ENCODE data around the gene KRT5.

DNA sequence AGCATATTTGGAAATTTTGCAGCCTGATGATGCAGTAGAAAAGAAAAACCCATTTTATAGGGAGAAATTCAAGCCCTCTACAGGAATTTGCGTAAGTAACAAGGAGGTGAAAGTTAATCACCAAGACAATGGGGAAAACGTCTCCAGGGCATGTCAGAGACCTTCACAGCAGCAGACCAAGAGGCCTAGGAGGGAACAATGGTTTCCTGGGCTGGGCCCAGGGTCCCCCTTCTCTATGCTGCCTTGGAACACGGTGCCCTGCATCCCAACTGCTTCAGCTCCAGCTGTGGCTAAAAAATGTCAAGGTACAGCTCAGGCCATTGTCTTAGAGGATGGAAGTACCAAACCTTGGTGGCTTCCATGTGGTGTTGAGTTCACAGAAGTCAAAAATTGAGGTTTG lies 40.1 kb downstream of the KRT5 start:
- TF ChIP-seq, protein P1, sequence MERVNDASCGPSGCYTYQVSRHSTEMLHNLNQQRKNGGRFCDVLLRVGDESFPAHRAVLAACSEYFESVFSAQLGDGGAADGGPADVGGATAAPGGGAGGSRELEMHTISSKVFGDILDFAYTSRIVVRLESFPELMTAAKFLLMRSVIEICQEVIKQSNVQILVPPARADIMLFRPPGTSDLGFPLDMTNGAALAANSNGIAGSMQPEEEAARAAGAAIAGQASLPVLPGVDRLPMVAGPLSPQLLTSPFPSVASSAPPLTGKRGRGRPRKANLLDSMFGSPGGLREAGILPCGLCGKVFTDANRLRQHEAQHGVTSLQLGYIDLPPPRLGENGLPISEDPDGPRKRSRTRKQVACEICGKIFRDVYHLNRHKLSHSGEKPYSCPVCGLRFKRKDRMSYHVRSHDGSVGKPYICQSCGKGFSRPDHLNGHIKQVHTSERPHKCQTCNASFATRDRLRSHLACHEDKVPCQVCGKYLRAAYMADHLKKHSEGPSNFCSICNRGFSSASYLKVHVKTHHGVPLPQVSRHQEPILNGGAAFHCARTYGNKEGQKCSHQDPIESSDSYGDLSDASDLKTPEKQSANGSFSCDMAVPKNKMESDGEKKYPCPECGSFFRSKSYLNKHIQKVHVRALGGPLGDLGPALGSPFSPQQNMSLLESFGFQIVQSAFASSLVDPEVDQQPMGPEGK (CRISPR knock-in tag; IDR thresholded peaks at IDR 0.05; ENCODE audit: borderline replicate concordance), result no peak
- no peak for TF ChIP-seq ESRRG (CRISPR knock-in tag; IDR thresholded peaks at IDR 0.05)
- TF ChIP-seq OSR1 (CRISPR knock-in tag; IDR thresholded peaks at IDR 0.05), result no peak
- TF ChIP-seq TCF4 (CRISPR knock-in tag; IDR thresholded peaks at IDR 0.05; ENCODE audit: borderline replicate concordance), result no peak
- no peak for TF ChIP-seq ZNF565 (CRISPR knock-in tag; conservative IDR thresholded peaks at IDR 0.05; ENCODE audit: low read depth)
- no peak for TF ChIP-seq ARNTL (CRISPR knock-in tag; IDR thresholded peaks at IDR 0.05; ENCODE audit: borderline replicate concordance, low read depth)
- no peak for TF ChIP-seq TOX (CRISPR knock-in tag; IDR thresholded peaks at IDR 0.05; ENCODE audit: borderline replicate concordance)
- TF ChIP-seq ZC3H10 (CRISPR knock-in tag; IDR thresholded peaks at IDR 0.05), result no peak
- TF ChIP-seq, protein P2, sequence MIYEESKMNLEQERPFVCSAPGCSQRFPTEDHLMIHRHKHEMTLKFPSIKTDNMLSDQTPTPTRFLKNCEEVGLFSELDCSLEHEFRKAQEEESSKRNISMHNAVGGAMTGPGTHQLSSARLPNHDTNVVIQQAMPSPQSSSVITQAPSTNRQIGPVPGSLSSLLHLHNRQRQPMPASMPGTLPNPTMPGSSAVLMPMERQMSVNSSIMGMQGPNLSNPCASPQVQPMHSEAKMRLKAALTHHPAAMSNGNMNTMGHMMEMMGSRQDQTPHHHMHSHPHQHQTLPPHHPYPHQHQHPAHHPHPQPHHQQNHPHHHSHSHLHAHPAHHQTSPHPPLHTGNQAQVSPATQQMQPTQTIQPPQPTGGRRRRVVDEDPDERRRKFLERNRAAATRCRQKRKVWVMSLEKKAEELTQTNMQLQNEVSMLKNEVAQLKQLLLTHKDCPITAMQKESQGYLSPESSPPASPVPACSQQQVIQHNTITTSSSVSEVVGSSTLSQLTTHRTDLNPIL (CRISPR knock-in tag; IDR thresholded peaks at IDR 0.05; ENCODE audit: low read depth), result no peak
- TF ChIP-seq SNAI2 (CRISPR knock-in tag; IDR thresholded peaks at IDR 0.05), result no peak
- no peak for TF ChIP-seq GLIS3 (CRISPR knock-in tag; IDR thresholded peaks at IDR 0.05)

Measured in SK-N-SH treated with all-trans-retinoic acid at 6 μM for 48 hours (cell line).